Inferior parietal cortex (tissue), 1 donor: Measurements from ENCODE around the gene RLF.
"Not testable (repeated sequence)": the region's sequence is repeated elsewhere in the genome, so short reads cannot be mapped to it uniquely, and the experiment has no call there.

Source experiments
- DNase-seq: peaks from one replicate; pipeline ENCODE4 v3.0.0-alpha.2; 2016; ENCODE audit errors: extremely low spot score

RLF gene

GRCh38 chr1:40171036-40171435, 9.8 kb downstream of the RLF start:
- DNase-seq, result no peak

GRCh38 chr1:40174788-40175187, 13.6 kb downstream of the RLF start:
- no peak for DNase-seq

- DNase-seq, result not testable (repeated sequence)
These were observed 15.8 kb downstream of the RLF start for GRCh38 chr1:40176989-40177388.

- DNase-seq, result no peak
These were observed 17.0 kb downstream of the RLF start for GRCh38 chr1:40178200-40178599.

GRCh38 chr1:40179496-40180089, 18.4 kb downstream of the RLF start:
- no peak for DNase-seq

DNA sequence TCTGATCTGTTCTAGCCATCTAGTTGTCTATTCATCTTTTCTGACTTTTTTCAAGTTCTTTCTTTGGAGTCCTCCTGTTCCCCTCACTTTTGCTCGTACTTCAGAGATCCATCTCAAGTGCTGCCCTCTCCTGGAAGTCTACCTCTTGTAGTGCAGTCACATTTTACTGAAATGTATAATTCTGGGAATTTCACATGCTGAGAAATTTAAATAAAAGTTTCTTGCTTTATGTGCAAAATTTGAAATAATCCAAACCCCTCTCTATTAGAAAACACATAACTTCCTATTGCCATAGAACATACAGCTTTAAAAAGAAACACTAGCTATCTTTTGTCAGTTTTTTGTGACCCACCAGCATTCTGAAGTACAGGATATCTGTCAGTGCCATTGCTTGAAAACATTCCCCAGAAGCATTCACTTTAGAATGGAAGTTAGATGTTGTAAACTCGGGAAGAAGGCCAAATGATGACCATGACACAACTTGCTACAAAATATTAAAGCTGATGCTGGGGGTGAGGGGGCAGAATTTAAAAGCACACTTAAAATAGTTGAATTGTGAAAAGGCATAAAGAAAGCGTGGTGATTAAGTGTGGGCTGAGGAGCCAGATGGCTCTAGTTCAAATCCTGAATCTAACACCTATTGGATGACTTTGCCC, 22.0 kb downstream of the RLF start:
- DNase-seq, result peak; percentile 24

GRCh38 chr1:40184193-40184592, 23.0 kb downstream of the RLF start:
- no peak for DNase-seq

DNA sequence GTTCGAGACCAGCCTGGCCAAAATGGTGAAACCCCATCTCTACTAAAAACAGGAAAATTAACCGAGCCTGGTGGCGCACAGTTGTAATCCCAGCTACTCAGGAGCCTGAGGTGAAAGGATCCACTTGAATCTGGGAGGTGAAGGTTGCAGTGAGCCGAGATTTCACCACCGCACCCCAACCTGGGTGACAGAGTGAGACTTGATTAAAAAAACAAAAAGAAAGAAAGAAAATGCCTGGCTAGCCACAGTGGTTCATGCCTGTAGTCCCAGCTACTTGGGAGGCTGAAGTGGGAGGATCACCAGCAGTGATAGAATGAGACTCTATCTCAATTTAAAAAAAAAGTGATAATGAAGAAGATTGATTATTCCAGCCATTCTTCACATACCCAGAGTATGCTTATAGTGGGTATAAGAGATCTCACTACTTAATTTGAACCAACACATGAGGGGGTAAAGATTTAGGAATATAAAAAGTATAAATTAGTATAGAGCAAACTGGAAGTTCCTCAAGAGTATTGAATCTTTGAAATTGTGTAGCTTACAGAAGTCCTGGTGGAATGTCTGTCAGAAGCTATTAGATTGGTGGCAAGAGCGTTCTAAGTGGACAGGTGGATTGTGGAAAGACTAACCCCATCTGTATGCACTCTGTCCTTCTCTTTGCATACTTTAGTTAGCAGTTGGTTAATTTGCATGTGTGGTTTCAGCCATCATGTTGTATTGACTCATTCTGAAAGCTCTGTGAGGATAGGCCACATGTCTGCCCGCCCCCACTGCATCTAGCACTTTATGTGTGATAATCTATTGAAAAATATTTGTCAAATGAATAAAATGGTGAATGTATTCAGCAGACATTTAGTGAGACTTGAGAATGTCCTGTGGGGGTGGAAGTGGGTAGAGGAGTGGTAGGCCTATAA, 25.0 kb downstream of the RLF start:
- DNase-seq, result no peak

DNA sequence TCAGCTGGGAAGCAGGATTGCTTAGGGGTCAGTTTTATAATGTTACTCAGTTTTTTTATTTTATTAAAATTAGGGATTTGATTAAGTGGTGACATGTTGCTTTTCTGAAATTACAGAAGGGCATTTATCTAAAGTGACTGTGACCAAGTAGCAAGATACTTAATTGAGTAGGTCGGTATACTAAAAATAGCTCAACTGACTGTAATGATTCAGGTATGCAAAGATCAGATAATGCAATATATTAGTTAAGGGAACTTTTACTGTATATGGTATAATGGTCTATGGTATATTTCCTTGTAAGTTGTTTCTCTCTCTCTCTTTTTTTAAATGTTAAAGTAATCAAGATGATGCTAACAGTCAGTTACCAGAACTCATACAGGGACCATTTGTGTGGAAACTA, 26.2 kb downstream of the RLF start:
- no peak for DNase-seq

DNA sequence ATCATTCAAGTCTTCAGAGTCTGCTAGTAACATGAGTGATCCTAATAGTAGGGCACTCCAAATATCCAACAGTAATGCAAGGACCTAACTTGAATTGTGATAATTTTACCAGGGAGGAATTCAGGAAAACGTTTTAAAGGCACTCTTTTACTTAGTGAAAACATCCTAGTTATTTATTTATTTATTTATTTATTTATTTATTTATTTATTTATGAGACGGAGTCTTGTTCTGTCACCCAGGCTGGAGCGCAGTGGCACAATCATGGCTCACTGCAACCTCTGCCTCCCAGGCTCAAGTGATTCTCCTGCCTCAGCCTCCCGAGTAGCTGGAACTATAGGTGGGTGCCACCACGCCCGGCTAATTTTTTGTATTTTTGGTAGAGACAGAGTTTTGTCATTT, 33.5 kb downstream of the RLF start:
- DNase-seq, result not testable (repeated sequence)

DNA sequence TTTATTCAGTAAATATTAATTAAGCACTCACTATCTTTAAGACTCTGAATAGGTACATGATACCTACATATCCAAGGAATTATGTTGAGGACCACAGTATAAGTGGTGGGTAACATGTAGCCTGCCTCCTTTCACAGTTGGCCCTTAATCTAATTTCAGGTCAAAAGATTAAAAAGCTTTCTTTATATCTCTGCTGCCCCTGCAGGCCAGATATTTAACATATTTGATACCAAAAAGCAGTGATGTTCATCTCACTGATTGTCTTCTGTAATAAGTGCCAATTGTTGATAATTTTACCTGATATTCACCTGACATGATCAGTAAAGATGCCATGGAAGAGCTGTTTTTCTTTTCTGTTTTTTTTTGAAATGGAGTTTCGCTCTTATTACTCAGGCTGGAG, 36.5 kb downstream of the RLF start:
- no peak for DNase-seq

GRCh38 chr1:40199126-40199525, 37.9 kb downstream of the RLF start:
- DNase-seq, result no peak

DNA sequence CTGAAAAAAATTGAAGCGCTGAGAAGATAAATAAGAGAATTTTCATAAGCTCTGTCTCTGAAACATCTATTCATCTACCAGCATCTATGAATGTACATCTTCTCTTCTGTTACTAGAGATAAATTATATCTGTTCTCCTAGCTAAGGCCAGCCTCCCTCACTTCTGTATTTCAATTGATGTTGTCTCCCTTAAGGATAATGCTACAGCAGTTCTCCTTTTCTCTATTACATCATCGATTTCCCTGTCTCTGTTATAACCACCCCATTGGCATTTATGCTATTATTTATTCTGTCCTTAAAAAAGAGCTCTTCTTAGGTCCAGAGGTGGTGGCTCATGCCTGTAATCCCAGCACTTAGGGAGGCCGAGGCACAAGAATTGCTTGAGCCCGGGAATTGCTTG, 43.7 kb downstream of the RLF start:
- DNase-seq, result no peak

GRCh38 chr1:40210511-40211204, 49.5 kb downstream of the RLF start:
- no peak for DNase-seq

GRCh38 chr1:40218333-40218732, 57.1 kb downstream of the RLF start:
- no peak for DNase-seq

DNA sequence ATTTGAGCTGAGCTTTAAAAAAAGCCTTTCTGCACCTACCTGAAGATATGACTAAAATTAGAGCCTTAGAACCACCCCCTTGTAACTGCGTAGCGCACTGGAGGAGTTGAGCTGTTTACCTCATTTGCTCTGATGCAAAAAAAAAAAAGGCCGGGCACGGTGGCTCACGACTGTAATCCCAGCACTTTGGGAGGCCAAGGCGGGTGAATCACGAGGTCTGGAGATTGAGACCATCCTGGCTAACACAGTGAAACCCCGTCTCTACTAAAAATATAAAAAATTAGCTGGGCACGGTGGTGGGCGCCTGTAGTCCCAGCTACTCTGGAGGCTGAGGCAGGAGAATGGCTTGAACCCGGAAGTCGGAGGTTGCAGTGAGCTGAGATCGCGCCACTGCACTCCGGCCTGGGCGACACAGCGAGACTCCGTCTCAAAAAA, 60.3 kb downstream of the RLF start:
- DNase-seq, result not testable (repeated sequence)

DNA sequence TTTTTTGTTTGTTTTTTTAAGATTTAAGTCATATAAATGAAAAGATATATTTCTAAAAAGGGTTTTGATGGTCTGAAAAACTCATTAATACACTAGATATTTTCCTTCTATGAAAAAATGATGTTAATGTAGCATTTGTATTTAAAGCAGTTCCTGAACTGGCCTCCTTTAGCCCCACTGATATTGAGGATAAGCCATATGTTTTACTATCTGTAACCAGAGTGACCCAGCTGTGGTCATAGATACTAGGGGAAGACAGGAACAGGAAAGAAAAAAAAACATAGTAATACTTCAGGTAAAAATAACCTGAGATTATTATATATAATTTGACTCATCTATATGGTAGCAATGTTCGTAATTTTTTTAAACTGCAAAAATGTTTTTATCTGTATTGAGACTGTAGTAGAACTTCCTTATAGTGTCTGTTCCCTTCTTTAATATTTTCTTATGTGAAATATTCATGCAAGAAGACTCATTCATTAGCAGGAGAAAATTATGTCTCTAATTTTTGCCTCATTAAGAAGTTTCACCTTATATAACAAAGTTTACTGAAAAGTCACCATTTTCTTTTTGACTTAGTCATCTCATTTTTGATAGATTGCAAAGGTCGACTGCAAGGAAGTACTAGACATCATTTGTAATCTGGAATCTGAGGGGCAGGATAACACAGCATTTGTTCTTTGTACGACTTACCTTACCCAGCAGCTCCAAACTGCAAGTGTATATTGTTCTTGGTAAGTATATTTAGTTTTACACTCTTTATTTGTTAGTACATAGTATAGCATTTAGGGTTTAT, 61.0 kb downstream of the RLF start:
- DNase-seq, result no peak

DNA sequence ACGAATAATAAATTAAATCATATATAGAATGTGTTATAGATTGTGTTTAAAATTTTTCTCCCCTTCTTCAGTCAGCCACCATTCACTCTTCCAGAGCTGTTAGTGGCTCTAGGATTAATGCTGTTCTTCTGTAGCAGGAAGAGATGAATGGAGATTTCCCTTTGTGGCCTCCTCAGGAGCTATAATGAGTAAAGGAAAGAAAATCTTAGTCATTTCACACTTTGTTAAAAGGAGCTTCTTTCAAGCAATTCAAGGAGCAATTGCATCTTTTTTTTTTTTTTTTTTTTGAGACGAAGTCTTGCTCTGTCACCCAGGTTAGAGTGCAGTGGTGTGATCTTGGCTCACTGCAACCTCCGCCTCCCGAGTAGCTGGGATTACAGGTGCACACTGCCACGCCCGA, 62.9 kb downstream of the RLF start:
- no peak for DNase-seq

DNA sequence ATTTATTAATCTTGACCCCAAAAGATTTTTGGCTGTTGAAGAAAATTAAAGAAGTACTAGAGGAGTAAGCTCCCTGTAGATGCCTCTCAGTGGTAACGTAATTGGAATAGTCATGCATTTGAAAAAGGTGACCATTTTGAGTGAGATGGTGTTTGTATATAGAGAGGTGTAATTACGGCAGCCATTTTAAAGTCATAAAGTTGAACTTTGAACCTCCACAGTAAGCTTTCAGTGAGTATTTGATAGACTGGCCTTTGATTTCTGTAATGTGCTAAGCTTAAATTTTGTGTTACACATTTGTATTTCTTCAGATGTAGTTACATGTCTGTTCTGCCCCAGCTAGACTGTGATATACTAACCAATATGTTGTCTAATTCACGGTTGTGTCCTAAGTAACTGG, 65.0 kb downstream of the RLF start:
- DNase-seq, result no peak

DNA sequence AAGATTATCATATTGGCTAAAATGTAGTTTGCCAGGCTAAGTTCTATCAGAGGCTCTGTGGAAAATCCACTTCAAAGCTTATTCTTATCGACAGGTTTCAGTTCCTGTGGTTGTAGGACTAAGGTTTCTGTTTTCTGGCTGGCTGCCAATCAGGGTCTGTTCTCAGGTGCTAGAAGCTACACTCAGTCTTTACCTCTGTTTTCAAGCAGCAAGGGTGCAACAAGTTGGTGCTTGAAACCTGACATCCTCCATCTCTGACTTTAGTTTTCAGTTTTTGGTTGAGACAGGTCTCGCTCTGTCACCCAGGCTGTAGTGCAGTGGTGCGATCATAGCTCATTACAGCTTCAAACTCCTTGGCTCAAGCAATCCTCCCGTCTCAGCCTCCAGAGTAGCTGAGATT, 71.3 kb downstream of the RLF start:
- no peak for DNase-seq

DNA sequence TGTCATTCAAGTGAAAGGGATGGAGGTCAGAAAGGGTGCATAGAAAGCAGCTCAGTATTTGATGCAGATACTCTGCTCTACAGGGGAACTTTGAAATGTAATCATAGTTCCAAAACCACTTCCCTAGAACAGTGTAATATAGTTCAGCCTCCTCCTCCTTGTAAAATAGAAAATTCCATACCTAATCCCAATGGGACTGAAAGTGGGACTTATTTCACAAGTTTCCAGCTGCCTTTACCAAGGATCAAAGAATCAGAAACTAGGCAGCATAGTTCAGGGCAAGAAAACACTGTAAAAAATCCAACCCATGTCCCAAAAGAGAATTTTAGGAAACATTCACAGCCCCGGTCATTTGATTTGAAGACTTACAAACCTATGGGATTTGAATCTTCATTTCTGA, 78.4 kb downstream of the RLF start:
- DNase-seq, result no peak
